HG03521 (cell line): ENCODE results near the gene RLBP1.
A peak's percentile ranks its signal among the peaks of the same experiment; 100 is the strongest.
"Not testable (repeated sequence)": the region's sequence is repeated elsewhere in the genome, so short reads cannot be mapped to it uniquely, and the experiment has no call there.

Experiments used
- ATAC-seq: cut with Tn5 transposase; IDR thresholded peaks from one replicate; pipeline ENCODE4 v1.9.1; 2021; ENCODE audit warnings: mild to moderate bottlenecking, moderate library complexity; ENCODE audit not compliant: unreplicated experiment

The RLBP1 gene

GRCh38 chr15:89221543-89221942, at the start of gene RLBP1:
TSS of gene RLBP1 (minus strand) at chr15:89221579. CDS start at chr15:89218975, 2,604 bp downstream.
- no peak for ATAC-seq

DNA sequence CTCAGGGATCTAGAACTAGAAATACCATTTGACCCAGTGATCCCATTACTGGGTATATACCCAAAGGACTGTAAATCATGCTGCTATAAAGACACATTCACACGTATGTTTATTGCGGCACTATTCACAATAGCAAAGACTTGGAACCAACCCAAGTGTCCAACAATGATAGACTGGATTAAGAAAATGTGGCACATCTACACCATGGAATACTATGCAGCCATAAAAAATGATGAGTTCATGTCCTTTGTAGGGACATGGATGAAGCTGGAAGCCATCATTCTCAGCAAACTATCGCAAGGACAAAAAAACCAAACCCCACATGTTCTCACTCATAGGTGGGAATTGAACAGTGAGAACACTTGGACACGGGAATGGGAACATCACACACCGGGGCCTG, 28.8 kb upstream of the RLBP1 start:
- ATAC-seq, result not testable (repeated sequence)

DNA sequence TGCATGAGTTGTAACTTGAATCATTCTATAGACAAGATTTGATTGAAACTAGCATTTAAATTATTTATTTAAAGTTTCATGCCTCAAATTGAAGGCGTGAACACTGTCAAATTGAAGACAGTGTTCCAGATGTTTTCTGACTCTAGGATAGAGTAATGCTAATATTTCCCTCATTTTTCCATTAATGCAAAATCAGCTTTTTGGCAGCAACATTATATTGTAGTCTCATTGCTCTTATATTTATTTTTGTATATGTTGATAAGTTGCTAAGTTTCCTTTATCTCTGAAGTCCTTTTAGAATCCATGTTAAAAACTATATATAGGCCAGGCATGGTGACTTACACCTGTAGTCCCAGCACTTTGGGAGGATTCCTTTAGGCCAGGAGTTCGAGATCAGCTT, 27.2 kb upstream of the RLBP1 start:
- no peak for ATAC-seq

GRCh38 chr15:89247446-89247845, 26.1 kb upstream of the RLBP1 start:
- ATAC-seq, result no peak

- peak; percentile 3 for ATAC-seq
Measured at GRCh38 chr15:89244574-89244903, 23.2 kb upstream of the RLBP1 start.

- ATAC-seq, result peak; percentile 88
Measured at GRCh38 chr15:89243691-89244573, 22.6 kb upstream of the RLBP1 start, which contains the start of gene FANCI. TSS of gene FANCI (plus strand) at chr15:89243979. CDS start at chr15:89247648, 3,669 bp downstream.

GRCh38 chr15:89243046-89243690, 21.8 kb upstream of the RLBP1 start:
- no peak for ATAC-seq

DNA sequence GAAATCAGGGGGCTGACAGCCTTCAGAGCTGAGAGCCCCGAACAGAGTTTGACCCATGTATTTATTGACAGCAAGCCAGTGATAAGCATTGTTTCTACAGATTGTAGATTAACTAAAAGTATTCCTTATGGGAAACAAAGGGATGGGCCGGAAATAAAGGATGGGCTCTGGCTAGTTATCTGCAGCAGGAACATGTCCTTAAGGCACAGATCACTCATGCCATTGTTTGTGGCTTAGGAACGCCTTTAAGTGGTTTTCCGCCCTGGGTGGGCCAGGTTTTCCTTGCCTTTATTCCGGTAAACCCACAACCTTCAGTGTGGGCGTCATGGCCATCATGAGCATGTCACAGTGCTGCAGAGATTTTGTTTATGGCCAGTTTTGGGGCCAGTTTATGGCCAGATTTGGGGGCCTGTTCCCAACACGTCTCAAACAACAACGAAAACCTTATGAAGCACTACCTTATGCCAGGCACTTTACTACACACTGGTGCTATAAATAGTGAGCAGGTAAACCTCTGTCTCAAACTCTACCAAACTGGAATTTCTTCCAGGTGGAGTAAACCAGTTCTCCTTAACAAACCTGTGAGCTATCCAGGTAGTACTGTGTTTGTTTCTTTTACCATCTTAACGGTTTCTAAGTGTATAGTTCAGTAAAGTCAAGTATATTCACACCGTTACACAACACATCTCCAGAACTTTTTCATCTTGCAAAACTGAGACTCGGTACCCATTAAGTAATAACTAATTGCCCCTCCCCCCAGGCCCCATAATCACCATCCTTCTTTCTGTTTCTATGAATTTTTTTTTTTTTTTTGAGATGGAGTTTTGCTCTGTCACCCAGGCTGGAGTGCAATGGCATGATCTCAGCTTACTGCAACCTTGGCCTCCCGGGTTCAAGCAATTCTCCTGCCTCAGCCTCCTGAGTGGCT, 18.8 kb upstream of the RLBP1 start:
- ATAC-seq, result not testable (repeated sequence)

DNA sequence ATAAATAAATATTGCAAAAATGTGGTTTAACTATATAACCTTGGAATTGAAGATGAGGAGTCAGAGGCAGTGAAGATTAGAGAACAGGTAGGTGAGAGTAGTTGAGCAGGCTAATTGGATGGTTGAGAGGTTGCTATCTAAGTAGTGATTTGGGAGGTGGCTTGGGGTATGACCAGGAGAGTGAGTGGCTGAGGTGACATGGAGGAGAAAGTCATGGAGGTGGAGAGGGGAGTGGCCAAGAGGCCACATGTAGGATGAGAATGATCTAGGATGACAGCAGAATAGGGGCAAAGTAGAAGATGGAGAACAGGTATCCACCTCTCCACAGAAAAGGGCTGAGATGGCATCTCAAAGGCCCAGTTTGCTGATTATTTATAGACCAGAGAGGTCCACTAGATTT, 10.5 kb upstream of the RLBP1 start:
- no peak for ATAC-seq

- ATAC-seq, result no peak
Measured at GRCh38 chr15:89230277-89230676, 8.9 kb upstream of the RLBP1 start.

DNA sequence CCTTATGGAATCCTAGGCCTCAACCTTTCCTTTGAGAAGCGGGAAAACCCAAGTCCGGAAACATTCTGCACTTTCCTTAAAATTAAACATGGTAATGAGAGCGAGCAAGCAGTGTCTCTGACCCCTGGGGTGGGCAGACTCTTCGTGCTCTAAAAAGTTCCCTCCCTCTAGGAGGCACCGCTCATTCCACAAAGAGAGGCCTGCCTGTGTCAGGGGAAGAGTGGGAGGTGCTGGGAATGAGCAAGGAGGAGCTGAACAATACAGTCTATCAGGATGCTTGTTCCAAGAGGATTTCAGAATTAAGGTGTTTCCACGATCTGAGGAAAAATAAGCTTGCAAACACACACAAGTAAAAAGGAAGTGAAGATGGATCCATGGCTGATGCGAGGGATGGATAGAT, 6.0 kb upstream of the RLBP1 start:
- ATAC-seq, result no peak

DNA sequence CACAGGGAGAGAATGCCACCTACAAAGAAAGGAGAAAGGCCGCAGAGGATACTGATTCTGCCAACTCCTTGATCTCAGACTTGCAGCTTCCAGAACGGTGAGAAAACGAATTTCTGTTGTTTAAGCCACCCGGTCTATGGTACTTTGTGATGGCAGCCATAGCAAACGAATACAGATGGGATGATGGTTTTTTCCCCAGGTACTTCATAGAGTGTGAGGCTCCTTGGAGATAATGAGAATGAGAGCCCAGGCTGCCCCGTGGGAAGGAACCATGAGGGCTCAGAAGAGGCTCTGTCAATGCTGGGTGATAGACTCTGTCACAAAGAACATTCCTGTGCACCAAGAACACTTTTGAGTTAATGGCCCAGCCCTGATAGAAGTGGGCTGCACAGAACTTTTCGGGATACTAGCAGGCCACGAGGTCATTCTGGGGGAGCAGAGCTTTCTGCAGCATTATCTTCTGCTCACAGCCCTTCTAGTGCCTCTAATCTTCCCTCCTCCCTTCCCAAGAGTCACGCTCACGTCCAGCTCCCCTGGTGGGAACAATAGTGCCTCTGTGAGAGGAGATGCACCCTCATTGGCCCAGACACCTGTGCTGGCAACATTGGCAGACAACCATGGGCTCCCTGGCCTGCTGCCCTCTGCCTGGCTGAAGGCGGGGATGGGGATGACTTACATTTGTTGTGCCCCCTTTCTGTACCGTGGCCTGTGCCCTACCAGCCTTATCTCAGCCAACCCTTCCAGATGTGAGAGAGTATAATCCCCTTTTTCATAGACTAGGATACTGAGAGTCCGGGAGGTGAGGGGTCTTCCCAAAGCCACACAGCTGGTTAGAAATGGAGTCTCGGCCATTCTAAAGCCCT, 5.2 kb upstream of the RLBP1 start:
- no peak for ATAC-seq

DNA sequence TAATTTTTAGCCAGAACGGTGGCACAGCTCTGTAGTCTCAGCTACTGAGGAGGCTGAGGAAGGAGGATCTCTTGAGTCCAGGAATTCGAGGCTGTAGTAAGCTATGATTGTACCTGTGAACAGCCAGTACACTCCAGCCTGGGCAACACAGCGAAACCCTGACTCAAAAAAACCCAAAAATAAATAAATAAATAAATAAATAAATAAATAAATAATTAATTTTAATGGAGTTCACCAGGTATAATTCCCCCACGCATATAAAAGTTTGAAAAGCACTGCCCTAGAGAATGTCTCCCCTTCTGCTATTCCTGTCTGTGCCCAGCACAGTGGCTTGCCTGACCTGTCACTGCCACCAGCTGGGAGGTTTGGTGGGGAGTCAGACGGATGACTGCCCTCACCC, 4.2 kb upstream of the RLBP1 start:
- ATAC-seq, result no peak

GRCh38 chr15:89218531-89218930, 2.8 kb downstream of the RLBP1 start:
- ATAC-seq, result no peak

GRCh38 chr15:89217686-89218376, 3.5 kb downstream of the RLBP1 start:
- no peak for ATAC-seq

- no peak for ATAC-seq
Measured at GRCh38 chr15:89217031-89217430, 4.3 kb downstream of the RLBP1 start.

DNA sequence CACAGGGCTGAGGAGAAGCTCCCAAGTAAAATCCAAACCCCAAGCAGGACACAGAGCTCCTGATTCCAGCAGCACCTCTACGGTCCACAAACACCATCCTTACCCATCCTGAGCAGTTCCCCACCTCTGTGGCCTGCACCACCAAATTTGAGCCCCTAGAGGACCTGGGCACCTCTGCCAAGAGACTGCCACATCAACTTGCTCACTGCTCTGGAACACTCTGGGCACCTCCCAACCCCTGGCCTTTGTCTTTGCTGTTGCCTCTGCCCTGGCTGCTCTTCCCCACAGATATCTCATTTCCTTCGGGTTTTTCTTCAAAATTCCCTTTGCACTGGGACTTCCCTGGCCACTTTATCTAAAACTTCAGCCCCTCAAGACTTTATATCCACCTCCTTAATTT, 5.8 kb downstream of the RLBP1 start:
- ATAC-seq, result no peak

DNA sequence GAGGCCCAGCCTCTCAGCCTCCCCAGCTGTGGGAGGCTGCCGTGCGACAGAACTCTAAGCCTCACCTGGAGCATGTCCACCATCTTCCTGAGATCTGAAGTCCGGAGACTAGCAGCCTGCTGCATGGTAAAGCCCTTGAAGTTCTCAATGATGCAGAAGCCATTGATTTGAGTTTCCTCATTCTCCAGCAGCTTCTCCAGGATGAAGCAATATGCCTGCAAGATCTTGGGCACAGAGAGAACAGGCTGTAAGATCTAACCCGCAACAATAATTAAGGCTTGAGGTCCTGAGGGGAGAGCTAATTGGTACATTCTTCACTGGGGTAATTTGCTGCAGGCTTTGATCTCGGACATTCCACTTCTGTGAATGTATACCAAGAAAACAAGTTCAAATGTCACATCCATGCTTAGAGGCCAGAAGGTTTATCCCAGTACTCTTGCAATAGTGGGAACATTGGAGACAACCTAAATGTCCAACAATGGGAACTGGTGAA, 9.7 kb downstream of the RLBP1 start:
- no peak for ATAC-seq

- no peak for ATAC-seq
Measured at GRCh38 chr15:89209057-89209456, 12.3 kb downstream of the RLBP1 start.

GRCh38 chr15:89208256-89208655, 13.1 kb downstream of the RLBP1 start:
- no peak for ATAC-seq
